ENCODE measurements around the gene SLC39A9.

DNA sequence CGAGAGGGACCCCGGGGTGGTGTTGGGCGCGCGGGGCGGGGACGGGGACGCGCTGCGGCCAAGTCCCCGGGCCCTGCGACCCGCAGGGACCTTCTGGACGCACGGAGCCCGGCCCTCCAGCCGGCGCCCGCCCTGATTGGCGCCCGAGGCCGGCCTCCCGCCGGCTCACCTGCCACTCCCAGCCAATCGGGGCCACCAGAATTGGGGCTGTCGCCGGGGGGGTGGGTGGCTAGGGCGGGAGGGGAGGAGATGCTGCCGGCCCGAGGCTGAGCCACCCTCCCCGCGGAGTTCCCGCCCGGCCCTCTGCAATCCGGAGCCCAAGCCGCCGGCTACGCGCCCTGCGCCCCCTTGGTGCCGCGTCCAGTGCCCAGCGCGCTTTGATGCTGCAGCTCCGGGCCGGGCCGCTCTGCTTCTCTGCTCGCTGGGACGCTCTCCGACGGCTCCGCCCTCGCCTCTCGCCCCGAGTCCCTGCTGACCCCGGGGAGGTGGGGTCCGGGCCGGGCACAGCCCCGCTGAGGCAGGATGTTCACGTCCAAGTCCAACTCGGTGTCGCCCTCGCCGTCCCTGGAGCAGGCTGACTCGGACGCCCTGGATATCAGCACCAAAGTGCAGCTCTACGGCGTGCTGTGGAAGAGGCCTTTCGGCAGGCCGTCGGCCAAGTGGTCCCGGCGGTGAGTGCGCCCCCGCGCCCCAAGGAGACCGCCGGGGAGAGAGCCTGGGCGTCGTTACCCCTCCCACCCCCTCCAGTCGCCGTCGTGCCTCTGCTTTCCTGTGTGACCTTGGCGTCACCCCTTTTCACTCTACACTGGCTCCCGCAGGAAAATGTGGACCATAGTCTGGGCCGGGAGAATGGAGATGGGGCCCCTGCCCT, 86.2 kb downstream of the SLC39A9 start, which contains the start of gene PLEKHD1:
- TF ChIP-seq CTCF (IDR thresholded peaks at IDR 0.05 in 4 of 5, conservative IDR thresholded peaks at IDR 0.05 in 1 of 5) = no peak
- TF ChIP-seq POLR2A (IDR thresholded peaks at IDR 0.05) = no peak

Measured in gastrocnemius medialis (tissue), 4 donors.